ENCODE data around the gene GNGT2.
A peak's percentile ranks its signal among the peaks of the same experiment; 100 is the strongest.

Gene GNGT2

GRCh38 chr17:49157784-49158183 is 52.6 kb downstream of the GNGT2 start (continued):
- TF ChIP-seq ZNF26 (tag by site-specific recombination; IDR thresholded peaks at IDR 0.05) (no peak), KLF9 (tag by site-specific recombination; IDR thresholded peaks at IDR 0.05; ENCODE audit: low read depth) (no peak), MZF1 (tag by site-specific recombination; IDR thresholded peaks at IDR 0.05; ENCODE audit: borderline replicate concordance) (no peak), ZBTB26 (tag by site-specific recombination; optimal IDR thresholded peaks at IDR 0.05) (no peak), ZBTB20 (tag by site-specific recombination; IDR thresholded peaks at IDR 0.05) (no peak), ZNF18 (tag by site-specific recombination; IDR thresholded peaks at IDR 0.05) (no peak), ZNF146 (tag by site-specific recombination; IDR thresholded peaks at IDR 0.05) (no peak), ZNF629 (tag by site-specific recombination; IDR thresholded peaks at IDR 0.05) (0 out of 2 replicates have a peak, but pooled peaks have one; percentile 11), KLF1 (tag by site-specific recombination; IDR thresholded peaks at IDR 0.05) (no peak), ZNF23 (tag by site-specific recombination; IDR thresholded peaks at IDR 0.05; ENCODE audit: borderline replicate concordance) (no peak), GFI1B (tag by site-specific recombination; IDR thresholded peaks at IDR 0.05) (no peak), ZNF324 (tag by site-specific recombination; IDR thresholded peaks at IDR 0.05) (no peak), ZNF10 (tag by site-specific recombination; IDR thresholded peaks at IDR 0.05) (no peak), KLF8 (tag by site-specific recombination; IDR thresholded peaks at IDR 0.05) (0 out of 2 replicates have a peak, but pooled peaks have one; percentile 24), SCRT2 (tag by site-specific recombination; IDR thresholded peaks at IDR 0.05) (peak; percentile 61; the same call in 1 of the 2 replicates), ZNF354C (tag by site-specific recombination; IDR thresholded peaks at IDR 0.05; ENCODE audit: borderline replicate concordance, low read depth) (no peak), ELK4 (IDR thresholded peaks at IDR 0.05; ENCODE audit: borderline replicate concordance, low read depth, low read length) (no peak), ZNF768 (tag by site-specific recombination; IDR thresholded peaks at IDR 0.05) (no peak), ZNF311 (tag by site-specific recombination; IDR thresholded peaks at IDR 0.05; ENCODE audit: borderline replicate concordance) (no peak), PRDM1 (tag by site-specific recombination; IDR thresholded peaks at IDR 0.05) (peak; percentile 58; the same call in 1 of the 2 replicates), ZNF280D (tag by site-specific recombination; IDR thresholded peaks at IDR 0.05) (no peak), ZNF19 (tag by site-specific recombination; IDR thresholded peaks at IDR 0.05; ENCODE audit: low read depth) (no peak), ZBTB49 (tag by site-specific recombination; IDR thresholded peaks at IDR 0.05; ENCODE audit: low read depth) (no peak), ZBTB44 (tag by site-specific recombination; IDR thresholded peaks at IDR 0.05) (no peak), ZEB2 (tag by site-specific recombination; IDR thresholded peaks at IDR 0.05) (no peak), ZBTB1 (tag by site-specific recombination; IDR thresholded peaks at IDR 0.05) (no peak)

All from HEK293 (cell line).